G401 (cell line): Measurements from ENCODE around the gene SNAPC4. TPM values are rescaled to one million over a fixed set of nuclear protein-coding genes. Genes with fewer than 3 reads are reported as not detected.

Experiments used
- DNase-seq: peaks from one replicate; pipeline ENCODE4 v3.0.0-alpha.2; 2015; ENCODE audit warnings: low spot score
- in situ Hi-C: cut with HindIII; loops from 2 replicates; pipeline ENCODE4 v1.10.0; 2016; ENCODE audit warnings: low sequenced_read_pairs, mixed read lengths
- total RNA-seq: library from RNA; depleted of rRNA; stranded (reverse); fragments of >200 nt; shearing (Covaris generic); gene quantifications from 2 replicates; pipeline ENCODE4 v1.2.3, GENCODE V29; 2014

Gene SNAPC4
- total RNA-seq, 1 experiment from 2014 or later, result 12.4 TPM

DNA sequence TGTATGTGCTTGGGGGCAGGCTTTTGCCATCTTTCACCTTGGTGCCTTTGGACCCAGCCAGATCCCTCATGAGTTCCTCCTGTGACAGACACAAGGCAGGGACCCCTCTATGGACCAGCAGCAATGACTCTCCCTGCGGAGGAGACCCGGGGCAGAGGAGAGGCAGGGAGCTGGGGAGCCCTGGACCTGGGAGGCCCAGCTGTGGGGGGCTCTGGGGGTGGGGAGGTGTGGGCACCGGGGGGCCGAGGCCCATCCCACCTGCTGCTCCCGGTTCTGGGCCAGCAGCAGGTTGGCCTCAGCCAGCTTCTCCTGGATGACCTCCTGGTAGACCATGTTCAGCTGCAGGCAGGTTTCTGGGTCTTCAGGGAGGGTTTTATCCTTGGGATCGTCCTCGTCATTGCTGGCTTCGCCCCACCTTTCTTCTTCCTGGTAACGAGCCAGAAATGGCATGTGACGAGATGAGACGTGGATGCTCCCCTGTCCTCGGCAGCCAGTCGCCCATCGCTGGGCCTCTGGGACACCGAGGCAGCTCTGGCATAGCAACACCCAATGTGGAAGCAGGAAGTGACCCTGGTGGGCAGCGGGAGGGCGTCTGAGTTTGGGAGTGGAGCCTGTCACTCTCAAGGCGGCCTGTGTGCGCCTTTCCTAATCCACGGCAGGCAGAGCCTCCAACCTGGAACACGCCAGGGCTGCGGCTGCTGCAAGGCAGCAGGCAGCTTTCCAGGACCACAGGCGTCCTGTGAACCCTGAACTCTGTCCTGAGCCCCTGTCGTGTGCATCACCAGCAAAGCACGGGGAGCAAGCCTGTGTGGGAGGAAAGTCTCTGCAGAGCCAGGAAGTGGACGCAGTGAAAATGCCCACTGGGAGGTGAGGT, 4.4 kb downstream of the SNAPC4 start:
- in situ Hi-C loops, result no loop called here
- no peak for DNase-seq

DNA sequence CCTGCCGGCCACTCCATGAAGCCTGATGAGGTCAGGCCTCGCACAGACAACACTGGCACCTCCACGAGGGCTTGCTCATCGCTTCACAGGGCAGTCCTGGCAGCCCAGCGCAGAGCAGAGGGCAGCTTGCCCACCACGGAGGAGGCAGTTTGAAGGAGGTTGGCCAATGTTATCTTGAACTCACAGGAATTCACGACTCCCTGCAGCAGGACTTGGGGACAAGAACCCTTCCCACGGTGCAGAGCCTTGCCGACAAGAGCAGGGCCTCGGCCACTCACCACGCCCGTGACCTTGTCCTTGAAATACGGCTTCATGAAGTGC, 5.0 kb downstream of the SNAPC4 start:
- DNase-seq, result no peak
- in situ Hi-C loops, result no loop called here

DNA sequence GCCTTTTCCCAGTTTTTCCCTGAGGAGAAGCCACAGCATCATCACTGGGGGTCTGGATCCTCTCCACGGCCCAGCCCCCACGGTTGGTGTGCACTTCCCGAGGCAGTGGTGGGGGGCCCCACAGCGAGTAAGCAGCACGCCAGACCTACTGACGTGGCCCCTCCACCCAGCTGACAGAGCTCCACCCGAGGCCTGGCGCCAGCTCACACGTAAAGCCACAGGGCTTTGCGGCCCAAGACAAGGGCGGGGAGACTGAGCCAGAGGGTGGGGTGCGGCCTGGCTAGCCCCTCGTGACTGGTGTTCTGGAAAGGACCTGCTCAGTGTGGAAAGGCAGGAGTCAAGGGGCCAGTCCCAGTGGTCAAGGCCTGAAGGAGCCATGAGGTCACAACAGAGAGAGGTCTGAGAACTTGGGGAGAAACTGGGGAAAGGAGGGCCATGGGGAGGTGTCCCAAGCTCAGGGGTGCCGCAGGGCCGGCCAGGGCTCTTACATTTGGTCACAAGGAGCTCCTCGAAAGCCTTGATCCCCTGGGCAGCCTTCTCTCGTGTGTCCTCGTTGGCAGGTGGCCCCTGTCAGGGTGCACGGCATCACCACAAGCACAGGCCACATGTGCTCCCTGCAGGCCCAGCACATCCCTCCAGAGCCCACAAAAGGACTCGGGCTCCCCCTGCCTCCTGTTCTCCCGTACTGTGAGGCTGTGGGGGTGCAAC, 5.5 kb downstream of the SNAPC4 start:
- in situ Hi-C loops, result no loop called here

GRCh38 chr9:136393531-136393930, 6.4 kb downstream of the SNAPC4 start:
- in situ Hi-C loops, result no loop called here
- no peak for DNase-seq

More for the DNA sequence above, 5.5 kb downstream of the SNAPC4 start:
- DNase-seq, result no peak

DNA sequence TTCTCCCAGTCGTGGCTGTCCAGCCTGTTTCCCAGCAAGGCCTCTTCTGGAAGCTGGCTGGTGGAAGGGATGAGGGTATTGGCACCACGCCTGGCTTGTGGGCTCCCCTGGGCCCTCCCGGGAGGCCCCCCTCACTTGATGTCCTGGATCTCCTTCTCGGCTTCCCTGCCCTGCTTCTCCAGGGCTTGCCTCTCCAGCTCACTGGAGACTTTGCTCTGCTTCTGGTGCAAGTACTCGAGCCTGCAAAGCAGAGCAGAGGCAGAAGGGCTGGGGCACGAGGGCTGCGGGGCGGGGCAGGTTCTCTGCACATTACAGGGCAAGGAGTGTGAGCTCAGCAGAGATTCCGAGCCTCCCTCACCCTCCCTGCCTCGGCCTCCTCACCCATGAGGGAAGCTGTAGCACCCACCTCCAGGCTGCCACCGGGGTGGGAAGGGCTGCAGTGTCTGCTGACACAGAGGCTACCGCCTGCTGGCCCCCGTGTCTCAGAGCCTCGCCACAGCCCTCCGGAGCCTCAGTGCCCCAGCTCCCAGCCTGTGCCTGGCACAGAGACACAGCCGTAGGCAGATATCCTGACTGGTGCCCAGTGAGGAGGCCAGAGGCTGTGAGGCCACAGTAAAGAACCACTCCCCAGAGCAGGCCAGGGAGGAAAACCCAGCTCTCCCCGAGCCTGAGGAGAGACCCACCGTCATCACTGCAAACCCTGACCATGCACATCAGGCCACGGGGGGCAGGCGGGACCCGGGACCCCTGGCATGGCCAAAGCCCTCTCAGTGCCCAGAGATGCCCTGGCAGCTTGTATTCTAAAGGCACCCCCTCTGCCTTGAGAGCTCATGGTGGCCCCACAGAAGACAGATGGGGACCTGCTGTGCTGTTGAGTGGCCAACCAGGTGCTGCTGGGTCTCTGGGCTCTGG, 7.2 kb downstream of the SNAPC4 start:
- in situ Hi-C loops, result no loop called here
- no peak for DNase-seq

GRCh38 chr9:136391737-136392537, 8.0 kb downstream of the SNAPC4 start:
- DNase-seq, result no peak
- in situ Hi-C loops, result no loop called here

GRCh38 chr9:136389396-136389795, 10.6 kb downstream of the SNAPC4 start:
- DNase-seq, result no peak
- in situ Hi-C loops, result no loop called here

GRCh38 chr9:136387217-136387616, 12.8 kb downstream of the SNAPC4 start:
- in situ Hi-C loops, result no loop called here

DNA sequence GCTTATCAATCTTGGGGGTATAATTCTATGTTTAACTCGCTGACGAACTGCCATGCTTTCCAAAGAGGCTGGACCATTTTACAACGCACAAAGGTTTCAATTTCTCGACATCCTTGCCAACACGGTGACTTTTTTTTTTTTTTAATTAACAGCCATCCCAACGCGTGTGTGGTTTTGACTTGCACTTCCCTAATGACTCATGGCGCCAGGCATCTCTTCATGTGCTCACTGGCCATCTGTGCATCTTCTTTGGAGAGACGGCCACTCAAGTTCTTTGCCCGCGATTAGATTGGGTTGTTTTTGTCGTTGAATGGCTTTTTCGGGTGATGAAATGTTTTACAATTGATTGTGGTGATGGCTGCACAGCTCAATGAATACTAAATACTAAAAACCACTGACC, 14.0 kb downstream of the SNAPC4 start:
- no peak for DNase-seq
- in situ Hi-C loops, result no loop called here

More at GRCh38 chr9:136387217-136387616, 12.8 kb downstream of the SNAPC4 start:
- DNase-seq, result no peak

GRCh38 chr9:136385015-136385414, 15.0 kb downstream of the SNAPC4 start:
- DNase-seq, result no peak
- in situ Hi-C loops, result no loop called here

DNA sequence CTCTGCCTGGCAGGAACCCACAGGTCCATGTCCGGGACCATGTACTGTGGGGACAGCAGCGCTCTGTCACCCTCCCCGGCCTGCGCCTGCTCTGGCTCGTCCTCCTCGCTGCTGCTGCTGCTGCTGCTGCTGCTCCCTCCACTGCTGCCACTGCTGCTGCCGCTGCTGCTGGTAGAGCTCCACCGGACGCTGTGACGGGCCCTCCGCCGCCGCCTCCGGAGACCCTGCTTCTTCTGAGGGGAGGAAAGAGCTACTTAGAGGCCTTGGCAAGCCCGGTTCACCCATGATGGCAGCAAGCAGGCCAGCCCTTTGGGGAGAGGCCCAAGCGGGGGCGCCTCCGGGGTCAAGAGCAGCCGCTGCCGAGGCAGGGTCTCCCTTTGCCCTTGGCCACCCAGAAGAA, 16.5 kb downstream of the SNAPC4 start:
- in situ Hi-C loops, result no loop called here
- DNase-seq, result no peak

- DNase-seq, result no peak
- in situ Hi-C loops, result no loop called here
Measured at GRCh38 chr9:136381966-136382513, 17.9 kb downstream of the SNAPC4 start.

DNA sequence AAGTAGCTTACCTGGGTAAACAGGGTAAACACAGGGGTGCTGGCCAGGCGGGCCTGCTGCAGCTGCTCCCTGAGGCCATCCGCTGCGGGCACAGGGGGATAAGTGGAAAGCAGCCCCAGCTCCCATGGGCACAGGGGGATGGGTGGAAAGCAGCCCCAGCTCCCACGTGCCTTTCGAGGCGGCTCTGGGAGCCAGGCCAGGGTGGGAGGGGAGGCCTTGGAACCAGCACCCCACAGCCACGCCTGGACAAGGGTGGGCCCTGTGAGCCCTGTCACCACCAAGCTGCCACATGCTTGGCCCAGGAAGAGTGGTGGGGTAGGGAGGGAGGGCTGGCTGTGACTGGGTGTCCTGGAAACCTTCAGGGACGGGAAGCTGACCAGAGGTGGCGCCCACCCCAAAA, 18.7 kb downstream of the SNAPC4 start:
- in situ Hi-C loops, result no loop called here

DNA sequence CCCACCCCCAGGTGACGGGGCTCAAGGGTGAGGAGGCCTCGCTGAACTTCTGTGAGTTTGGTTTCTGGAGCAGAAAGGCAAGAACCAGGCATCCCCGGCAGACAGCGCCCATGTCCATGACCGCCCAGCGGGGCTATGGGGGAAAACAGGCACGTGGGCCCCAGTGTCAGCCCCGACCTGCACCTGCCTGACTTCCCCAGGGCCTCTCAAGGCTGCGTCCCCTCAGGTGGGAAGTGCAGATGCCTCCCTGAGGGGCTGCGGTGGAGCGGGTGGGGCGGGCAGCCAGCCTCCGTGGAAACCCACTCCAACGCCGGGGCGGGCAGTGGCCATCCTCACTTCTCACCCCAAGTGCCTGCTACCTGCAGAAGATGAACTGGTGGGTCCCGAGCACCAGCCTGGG, 19.6 kb downstream of the SNAPC4 start:
- DNase-seq, result no peak
- in situ Hi-C loops, result no loop called here

More for the DNA sequence above, 18.7 kb downstream of the SNAPC4 start:
- DNase-seq, result no peak

- DNase-seq, result no peak
- in situ Hi-C loops, result no loop called here
Measured at GRCh38 chr9:136379891-136380290, 20.1 kb downstream of the SNAPC4 start.

- no peak for DNase-seq
- in situ Hi-C loops, result no loop called here
Measured at GRCh38 chr9:136379401-136379800, 20.6 kb downstream of the SNAPC4 start.

GRCh38 chr9:136379003-136379287, 21.0 kb downstream of the SNAPC4 start:
- in situ Hi-C loops, result no loop called here
- DNase-seq, result no peak

DNA sequence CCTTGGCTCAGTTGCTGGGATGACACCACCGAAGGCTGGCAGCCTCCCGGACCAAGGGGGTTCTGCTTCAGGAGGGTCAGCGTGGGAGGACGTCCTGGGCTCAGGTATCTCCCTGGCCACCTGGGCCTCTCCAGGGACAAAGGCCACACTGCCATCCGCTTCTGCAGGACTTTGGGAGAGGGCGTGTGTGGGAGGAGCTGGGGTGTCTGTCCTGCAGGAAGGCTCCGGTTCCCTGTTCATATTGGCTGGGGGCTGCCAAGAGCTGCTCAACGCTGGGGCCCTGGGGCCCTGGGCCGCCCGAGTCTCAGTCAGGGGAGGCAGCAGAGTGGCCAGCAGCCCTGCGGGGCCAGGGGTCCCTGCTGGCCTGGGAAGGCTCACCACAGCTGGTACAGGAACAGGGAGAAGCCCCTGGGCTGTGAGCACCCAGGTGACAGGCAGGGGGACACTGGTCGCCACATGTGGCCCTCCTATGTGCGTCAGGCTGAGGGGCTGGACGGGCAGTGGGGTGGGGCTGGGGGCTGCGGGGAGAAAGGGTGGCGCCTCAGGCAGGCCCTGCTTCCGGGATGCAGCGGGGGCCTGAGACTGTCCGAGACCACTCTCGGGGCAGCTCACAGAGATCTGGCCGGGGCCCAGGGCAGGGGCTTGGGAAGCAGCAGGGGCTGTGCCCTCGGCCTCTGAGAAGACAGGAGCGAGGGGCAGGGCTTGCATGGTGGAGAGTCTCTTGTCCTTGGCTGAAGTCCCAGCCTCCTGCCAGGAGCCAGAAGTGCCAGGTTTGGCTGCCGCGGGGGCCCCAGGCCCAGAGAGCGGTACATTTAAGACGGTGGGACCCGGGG, 21.6 kb downstream of the SNAPC4 start:
- DNase-seq, result peak; percentile 58
- in situ Hi-C loops, result no loop called here
